K562 (cell line): ENCODE results near the gene TYMP. TPM values are rescaled to one million over a fixed set of nuclear protein-coding genes. Genes with fewer than 3 reads are reported as not detected.

Experiments used
- ATAC-seq: fragments of 200-7000 bp; cut with Tn5 transposase; 3 replicates; pipeline ENCODE4 v1.9.1; 2020; ENCODE audit warnings: moderate library complexity
- BruUV-seq: library from RNA; stranded (reverse); fragments of 400-500 nt; replicated peaks from 2 replicates; lab custom pipeline; 2021; lab: Mats Ljungman, UMichigan
- CTCF ChIA-PET: fragments of 300-600 bp; formaldehyde crosslinking; extraction: SDS; loops from one replicate; lab custom pipeline; 2021; ENCODE audit warnings: low intra/inter-chr PET ratio; lab: Yijun Ruan, JAX
- POLR2A ChIA-PET: fragments of 300-600, 350-650 bp; sonication (Branson Sonifier 250); formaldehyde crosslinking; extraction: SDS; loops from one replicate; lab custom pipeline; 2021; ENCODE audit warnings: antibody characterized with exemption, inconsistent platforms; lab: Yijun Ruan, JAX
- DNase-seq, 4 experiments: peaks; one replicate each; pipeline versions ENCODE4 v3.0.0 to v3.0.0-alpha.2; 2011 to 2018; ENCODE audit warnings: low spot score in 3 of 4, mixed read lengths in 3 of 4; ENCODE audit errors: extremely low read depth in 1 of 4
- FAIRE-seq: peaks from 2 replicates; lab custom pipeline; 2011; peaks lifted over from hg19 to GRCh38; lab: Jason Lieb, UNC
- H2AFZ ChIP-seq: 2 replicates; pipeline ENCODE4 v1.6.0; 2011; ENCODE audit warnings: low read depth, low read length, control low read depth, inconsistent platforms
- H3K27ac ChIP-seq: fragments of 200-600 bp; 3 replicates; pipeline ENCODE4 v1.8.0; 2011; ENCODE audit warnings: low read depth, mild to moderate bottlenecking, control low read depth, inconsistent platforms, low read length, moderate library complexity, mixed read lengths; ENCODE audit errors: extremely low read depth
- H3K27me3 ChIP-seq, 2 experiments: fragments of 300-600 bp in 1 of 2; 2 replicates in 1 of 2; 3 replicates in 1 of 2; pipeline versions ENCODE4 v1.6.0 to v1.8.0; 2011; ENCODE audit warnings: inconsistent platforms in 2 of 2, low read length in 2 of 2, mild to moderate bottlenecking in 1 of 2, mixed read lengths in 1 of 2, moderate library complexity in 1 of 2; ENCODE audit not compliant: control insufficient read depth in 2 of 2, insufficient read depth in 2 of 2
- H3K36me3 ChIP-seq: fragments of 300-600 bp; 3 replicates; pipeline ENCODE4 v1.8.0; 2011; ENCODE audit warnings: mild to moderate bottlenecking, low read length, inconsistent platforms; ENCODE audit not compliant: control insufficient read depth, insufficient read depth
- H3K4me1 ChIP-seq, 2 experiments: fragments of 200-600 bp in 1 of 2; replicated peaks in 1 of 2; 2 replicates in 1 of 2; 3 replicates in 1 of 2; pipeline versions ENCODE4 v1.5.1 to v1.8.0; 2011; ENCODE audit warnings: inconsistent platforms in 2 of 2, low read length in 2 of 2, mild to moderate bottlenecking in 1 of 2, mixed read lengths in 1 of 2, moderate library complexity in 1 of 2; ENCODE audit not compliant: control insufficient read depth in 2 of 2, insufficient read depth in 2 of 2
- H3K4me2 ChIP-seq: 2 replicates; pipeline ENCODE4 v1.6.1; 2011; ENCODE audit warnings: low read length, control low read depth, inconsistent platforms, mixed read lengths; ENCODE audit not compliant: insufficient read depth
- H3K4me3 ChIP-seq: fragments of 200-600 bp; sonication (generic), shearing (Covaris generic); 2 replicates; pipeline ENCODE4 v1.5.1; 2016; ENCODE audit warnings: control low read depth, inconsistent platforms
- H3K79me2 ChIP-seq: fragments of 200-600 bp; 3 replicates; pipeline ENCODE4 v1.8.0; 2011; ENCODE audit warnings: low read length, inconsistent platforms; ENCODE audit not compliant: control insufficient read depth, insufficient read depth
- H3K9ac ChIP-seq, 2 experiments: 2 replicates each; pipeline versions ENCODE4 v1.6.0 to v1.6.1; 2011; ENCODE audit warnings: low read depth in 2 of 2, low read length in 2 of 2, control low read depth in 1 of 2, inconsistent platforms in 1 of 2, mild to moderate bottlenecking in 1 of 2, mixed read lengths in 1 of 2; ENCODE audit not compliant: insufficient read depth in 1 of 2
- H3K9me1 ChIP-seq: one replicate; pipeline ENCODE4 v1.6.0; 2011; ENCODE audit warnings: inconsistent platforms, mild to moderate bottlenecking, low read length, moderate library complexity; ENCODE audit not compliant: control insufficient read depth, insufficient read depth
- H3K9me3 ChIP-seq: replicated peaks from 2 replicates; pipeline ENCODE4 v1.5.1; 2011; ENCODE audit warnings: low read depth, low read length, inconsistent platforms; ENCODE audit not compliant: control insufficient read depth, insufficient read depth
- H4K20me1 ChIP-seq: replicated peaks from 2 replicates; pipeline ENCODE4 v1.6.1; 2011; ENCODE audit warnings: low read length, inconsistent platforms, mixed read lengths; ENCODE audit not compliant: control insufficient read depth, insufficient read depth
- AFF1 ChIP-seq, 2 experiments: fragments of 450-650 bp; IDR thresholded peaks; 2 replicates each; pipeline ENCODE4 v1.6.1; 2018; ENCODE audit warnings: mild to moderate bottlenecking in 2 of 2, low read depth in 1 of 2; ENCODE audit not compliant: partially characterized antibody in 2 of 2
- CREM ChIP-seq: IDR thresholded peaks from 2 replicates; pipeline ENCODE4 v1.6.1; 2014; ENCODE audit warnings: antibody characterized with exemption, low read depth
- E2F6 ChIP-seq, 2 experiments: IDR thresholded peaks; 2 replicates each; pipeline ENCODE4 v1.6.1; 2011; ENCODE audit warnings: borderline replicate concordance in 1 of 2, control low read depth in 1 of 2, low read depth in 1 of 2, low read length in 1 of 2, mild to moderate bottlenecking in 1 of 2, mixed read lengths in 1 of 2, moderate library complexity in 1 of 2; ENCODE audit not compliant: insufficient read depth in 1 of 2, insufficient read length in 1 of 2, poor library complexity in 1 of 2, severe bottlenecking in 1 of 2; ENCODE audit errors: extremely low read depth in 1 of 2
- GATAD2A ChIP-seq: fragments of 450-650 bp; IDR thresholded peaks from 2 replicates; pipeline ENCODE4 v1.6.1; 2017
- HDAC3 ChIP-seq: fragments of 450-650 bp; IDR thresholded peaks from 2 replicates; pipeline ENCODE4 v1.6.1; 2018; ENCODE audit warnings: borderline replicate concordance, mild to moderate bottlenecking, moderate library complexity; ENCODE audit not compliant: partially characterized antibody
- IRF2 ChIP-seq: sonication (generic); formaldehyde crosslinking; IDR thresholded peaks from 2 replicates; pipeline ENCODE4 v1.8.1; 2022; ENCODE audit warnings: mild to moderate bottlenecking, missing genetic modification reagents
- KAT8 ChIP-seq: fragments of 450-650 bp; IDR thresholded peaks from 2 replicates; pipeline ENCODE4 v1.6.1; 2016; ENCODE audit warnings: low read depth, mild to moderate bottlenecking
- MBD2 ChIP-seq: sonication (generic); IDR thresholded peaks from 2 replicates; pipeline ENCODE4 v1.6.1; 2016; ENCODE audit warnings: low read depth, borderline replicate concordance
- SAFB2 ChIP-seq: fragments of 200-400 bp; formaldehyde crosslinking; IDR thresholded peaks from 2 replicates; pipeline ENCODE4 v1.6.1; 2018; ENCODE audit warnings: borderline replicate concordance, low read length, low read depth, moderate library complexity; ENCODE audit not compliant: severe bottlenecking
- SP2 ChIP-seq: IDR thresholded peaks from 2 replicates; pipeline ENCODE4 v1.6.1; 2011; ENCODE audit warnings: mild to moderate bottlenecking, low read depth, low read length, moderate library complexity; ENCODE audit not compliant: poor library complexity, severe bottlenecking; ENCODE audit errors: extremely low read depth
- ZFP36 ChIP-seq: fragments of 150-350 bp; IDR thresholded peaks from 2 replicates; pipeline ENCODE4 v1.6.1; 2018; ENCODE audit warnings: low read length, low read depth; ENCODE audit not compliant: partially characterized antibody
- ZFP91 ChIP-seq: sonication (generic); formaldehyde crosslinking; IDR thresholded peaks from 2 replicates; pipeline ENCODE4 v1.8.0; 2022; ENCODE audit warnings: mild to moderate bottlenecking, missing genetic modification reagents
- ZFPM2 ChIP-seq: fragments of 250-450 bp; sonication (Bioruptor Pico); IDR thresholded peaks from 2 replicates; pipeline ENCODE4 v1.5.1; 2022; ENCODE audit warnings: mild to moderate bottlenecking
- ZNF280B ChIP-seq: fragments of 250-450 bp; sonication (Bioruptor Pico); IDR thresholded peaks from 2 replicates; pipeline ENCODE4 v1.5.1; 2021; ENCODE audit warnings: mild to moderate bottlenecking
- WGBS: fragments of 100-300 bp; shearing (Covaris generic); methylation state at CpG from one replicate; pipeline ENCODE4 v1.1.6; 2016; ENCODE audit warnings: low coverage, mixed read lengths; ENCODE audit not compliant: insufficient coverage; ENCODE audit errors: missing lambda C conversion rate; 5-methylcytosine and 5-hydroxymethylcytosine counted together
- in situ Hi-C: fragments of 300-500 bp; cut with MboI; formaldehyde crosslinking; loops from 4 replicates; pipeline ENCODE4 v1.15.0; 2018; ENCODE audit warnings: inconsistent platforms, mixed read lengths
- intact Hi-C: fragments of 100-400 bp; cut with micrococcal nuclease; formaldehyde crosslinking; loops from 2 replicates; pipeline ENCODE4 v1.14.2; 2022
- polyA plus RNA-seq, 8 experiments: library from polyadenylated mRNA; depleted of rRNA in 4 of 8; stranded (reverse) in 5 of 8; unstranded in 3 of 8; fragments of >200 nt; fragmentation: Nextera tagmentation in 2 of 8; fragmentation: Illumina TruSeq in 1 of 8; extraction: Ambion mirVana in 2 of 8; extraction: Trizol in 1 of 8; gene quantifications; 2 replicates each; pipeline versions ENCODE4 v1.2.1 to v1.2.3, GENCODE V29; 2011 to 2014; ENCODE audit warnings: inconsistent platforms in 1 of 8, missing spikeins in 1 of 8
- total RNA-seq, 7 experiments: library from RNA; depleted of rRNA in 6 of 7; stranded (reverse); fragments of >200 nt in 6 of 7; fragmentation: Illumina TruSeq in 2 of 7; extraction: Trizol in 2 of 7; gene quantifications; 2 replicates each; pipeline versions ENCODE4 v1.2.1 to v1.2.3, GENCODE V29; 2011 to 2021; ENCODE audit warnings: low replicate concordance in 1 of 7

TYMP gene
- total and polyA plus RNA-seq, 9 of the 15 experiments (the other 6 are each of a cell fraction or from before 2014, with no cell fraction given): 0.03 to 4.0 (median 2.4) TPM; not detected in 4

GRCh38 chr22:50540381-50540780 is 10.6 kb upstream of the TYMP start:
- Histone ChIP-seq H3K4me2 (no peak overlapping the region), H3K9ac (no peak overlapping the region), H3K4me3 (no peak overlapping the region), H2AFZ (no peak overlapping the region), H3K9me1 (no peaks in the 10 kb centered on the region), H4K20me1 (no peaks in the 10 kb centered on the region), H3K9me3 (no peaks in the 10 kb centered on the region), H3K4me1 (peaks cover 13 to 15% of the 10 kb centered on the region in 2 experiments), H3K36me3 (no peaks in the 10 kb centered on the region), H3K27ac (no peak overlapping the region), H3K79me2 (no peaks in the 10 kb centered on the region), H3K27me3 (no peaks in the 10 kb centered on the region)
- ChIA-PET CTCF (no interaction called here), POLR2A (interaction anchor here (1.3 to 2.1 kb wide), 4 partner anchors 11 to 19 kb away, joined by 3 to 8 read pairs (median 5); no protein-coding TSS in a partner anchor)
- intact Hi-C loops: no loop called here
- in situ Hi-C loops: no loop called here
- WGBS: 54% methylated on average over 7 of the region's 10 CpGs
- FAIRE-seq: no peak
- TF ChIP-seq MBD2 (no peak), HDAC3 (no peak), AFF1 (IDR thresholded peaks at IDR 0.05; ENCODE audit: low read depth in 1 of 2, partially characterized antibody in 2 of 2) (no peak), ZFPM2 (CRISPR knock-in tag) (no peak), SP2 (no peak), IRF2 (CRISPR knock-in tag) (no peak), ZNF280B (no peak), GATAD2A (no peak), KAT8 (no peak), SAFB2 (no peak), CREM (no peak), ZFP91 (CRISPR knock-in tag) (no peak), E2F6 (IDR thresholded peaks at IDR 0.05; ENCODE audit: borderline replicate concordance in 1 of 2, extremely low read depth in 1 of 2, insufficient read depth in 1 of 2, insufficient read length in 1 of 2, low read depth in 1 of 2, low read length in 1 of 2, poor library complexity in 1 of 2, severe bottlenecking in 1 of 2) (no peak), ZFP36 (no peak)
- BruUV-seq: no TSS peak
- DNase-seq: no peak
- no peak for ATAC-seq
